ENCODE data around the gene FNIP2. TPM values are rescaled to one million over a fixed set of nuclear protein-coding genes. Genes with fewer than 3 reads are reported as not detected.
A peak's percentile ranks its signal among the peaks of the same experiment; 100 is the strongest.

The FNIP2 gene
- total and polyA plus RNA-seq, 9 of the 15 experiments (the other 6 are each of a cell fraction or from before 2014, with no cell fraction given), result 1.7 to 15.5 (median 8.3) TPM

DNA sequence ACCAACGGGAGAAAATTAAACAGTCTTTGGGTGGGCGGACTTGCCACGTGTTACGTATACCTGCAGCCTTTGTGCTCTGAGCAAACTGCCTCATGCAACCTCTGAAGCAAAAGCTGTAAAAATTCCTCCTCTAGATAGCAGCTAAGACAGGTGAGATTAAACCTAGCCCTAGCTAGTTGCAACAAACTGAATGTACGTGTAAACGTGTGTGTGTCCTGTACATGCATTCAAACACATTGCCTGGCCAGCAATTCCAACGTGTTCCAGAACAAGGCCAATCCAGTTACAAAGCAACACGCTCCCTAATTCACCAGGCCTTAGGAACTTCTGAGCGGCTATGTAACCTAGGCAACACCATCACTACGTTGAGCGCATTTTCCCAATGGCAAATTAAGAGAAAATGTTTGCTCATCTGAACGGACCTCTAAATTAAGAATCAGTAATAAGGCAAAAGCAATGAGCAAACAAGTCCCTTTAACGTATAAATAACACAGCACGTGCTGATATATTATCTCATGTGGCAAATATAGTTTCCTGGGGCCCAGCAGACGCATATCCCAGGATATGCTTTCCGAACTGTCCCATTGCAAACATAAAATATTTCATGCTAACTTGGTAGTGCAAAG lies 46.4 kb upstream of the FNIP2 start (continued):
- TF ChIP-seq, protein P1, sequence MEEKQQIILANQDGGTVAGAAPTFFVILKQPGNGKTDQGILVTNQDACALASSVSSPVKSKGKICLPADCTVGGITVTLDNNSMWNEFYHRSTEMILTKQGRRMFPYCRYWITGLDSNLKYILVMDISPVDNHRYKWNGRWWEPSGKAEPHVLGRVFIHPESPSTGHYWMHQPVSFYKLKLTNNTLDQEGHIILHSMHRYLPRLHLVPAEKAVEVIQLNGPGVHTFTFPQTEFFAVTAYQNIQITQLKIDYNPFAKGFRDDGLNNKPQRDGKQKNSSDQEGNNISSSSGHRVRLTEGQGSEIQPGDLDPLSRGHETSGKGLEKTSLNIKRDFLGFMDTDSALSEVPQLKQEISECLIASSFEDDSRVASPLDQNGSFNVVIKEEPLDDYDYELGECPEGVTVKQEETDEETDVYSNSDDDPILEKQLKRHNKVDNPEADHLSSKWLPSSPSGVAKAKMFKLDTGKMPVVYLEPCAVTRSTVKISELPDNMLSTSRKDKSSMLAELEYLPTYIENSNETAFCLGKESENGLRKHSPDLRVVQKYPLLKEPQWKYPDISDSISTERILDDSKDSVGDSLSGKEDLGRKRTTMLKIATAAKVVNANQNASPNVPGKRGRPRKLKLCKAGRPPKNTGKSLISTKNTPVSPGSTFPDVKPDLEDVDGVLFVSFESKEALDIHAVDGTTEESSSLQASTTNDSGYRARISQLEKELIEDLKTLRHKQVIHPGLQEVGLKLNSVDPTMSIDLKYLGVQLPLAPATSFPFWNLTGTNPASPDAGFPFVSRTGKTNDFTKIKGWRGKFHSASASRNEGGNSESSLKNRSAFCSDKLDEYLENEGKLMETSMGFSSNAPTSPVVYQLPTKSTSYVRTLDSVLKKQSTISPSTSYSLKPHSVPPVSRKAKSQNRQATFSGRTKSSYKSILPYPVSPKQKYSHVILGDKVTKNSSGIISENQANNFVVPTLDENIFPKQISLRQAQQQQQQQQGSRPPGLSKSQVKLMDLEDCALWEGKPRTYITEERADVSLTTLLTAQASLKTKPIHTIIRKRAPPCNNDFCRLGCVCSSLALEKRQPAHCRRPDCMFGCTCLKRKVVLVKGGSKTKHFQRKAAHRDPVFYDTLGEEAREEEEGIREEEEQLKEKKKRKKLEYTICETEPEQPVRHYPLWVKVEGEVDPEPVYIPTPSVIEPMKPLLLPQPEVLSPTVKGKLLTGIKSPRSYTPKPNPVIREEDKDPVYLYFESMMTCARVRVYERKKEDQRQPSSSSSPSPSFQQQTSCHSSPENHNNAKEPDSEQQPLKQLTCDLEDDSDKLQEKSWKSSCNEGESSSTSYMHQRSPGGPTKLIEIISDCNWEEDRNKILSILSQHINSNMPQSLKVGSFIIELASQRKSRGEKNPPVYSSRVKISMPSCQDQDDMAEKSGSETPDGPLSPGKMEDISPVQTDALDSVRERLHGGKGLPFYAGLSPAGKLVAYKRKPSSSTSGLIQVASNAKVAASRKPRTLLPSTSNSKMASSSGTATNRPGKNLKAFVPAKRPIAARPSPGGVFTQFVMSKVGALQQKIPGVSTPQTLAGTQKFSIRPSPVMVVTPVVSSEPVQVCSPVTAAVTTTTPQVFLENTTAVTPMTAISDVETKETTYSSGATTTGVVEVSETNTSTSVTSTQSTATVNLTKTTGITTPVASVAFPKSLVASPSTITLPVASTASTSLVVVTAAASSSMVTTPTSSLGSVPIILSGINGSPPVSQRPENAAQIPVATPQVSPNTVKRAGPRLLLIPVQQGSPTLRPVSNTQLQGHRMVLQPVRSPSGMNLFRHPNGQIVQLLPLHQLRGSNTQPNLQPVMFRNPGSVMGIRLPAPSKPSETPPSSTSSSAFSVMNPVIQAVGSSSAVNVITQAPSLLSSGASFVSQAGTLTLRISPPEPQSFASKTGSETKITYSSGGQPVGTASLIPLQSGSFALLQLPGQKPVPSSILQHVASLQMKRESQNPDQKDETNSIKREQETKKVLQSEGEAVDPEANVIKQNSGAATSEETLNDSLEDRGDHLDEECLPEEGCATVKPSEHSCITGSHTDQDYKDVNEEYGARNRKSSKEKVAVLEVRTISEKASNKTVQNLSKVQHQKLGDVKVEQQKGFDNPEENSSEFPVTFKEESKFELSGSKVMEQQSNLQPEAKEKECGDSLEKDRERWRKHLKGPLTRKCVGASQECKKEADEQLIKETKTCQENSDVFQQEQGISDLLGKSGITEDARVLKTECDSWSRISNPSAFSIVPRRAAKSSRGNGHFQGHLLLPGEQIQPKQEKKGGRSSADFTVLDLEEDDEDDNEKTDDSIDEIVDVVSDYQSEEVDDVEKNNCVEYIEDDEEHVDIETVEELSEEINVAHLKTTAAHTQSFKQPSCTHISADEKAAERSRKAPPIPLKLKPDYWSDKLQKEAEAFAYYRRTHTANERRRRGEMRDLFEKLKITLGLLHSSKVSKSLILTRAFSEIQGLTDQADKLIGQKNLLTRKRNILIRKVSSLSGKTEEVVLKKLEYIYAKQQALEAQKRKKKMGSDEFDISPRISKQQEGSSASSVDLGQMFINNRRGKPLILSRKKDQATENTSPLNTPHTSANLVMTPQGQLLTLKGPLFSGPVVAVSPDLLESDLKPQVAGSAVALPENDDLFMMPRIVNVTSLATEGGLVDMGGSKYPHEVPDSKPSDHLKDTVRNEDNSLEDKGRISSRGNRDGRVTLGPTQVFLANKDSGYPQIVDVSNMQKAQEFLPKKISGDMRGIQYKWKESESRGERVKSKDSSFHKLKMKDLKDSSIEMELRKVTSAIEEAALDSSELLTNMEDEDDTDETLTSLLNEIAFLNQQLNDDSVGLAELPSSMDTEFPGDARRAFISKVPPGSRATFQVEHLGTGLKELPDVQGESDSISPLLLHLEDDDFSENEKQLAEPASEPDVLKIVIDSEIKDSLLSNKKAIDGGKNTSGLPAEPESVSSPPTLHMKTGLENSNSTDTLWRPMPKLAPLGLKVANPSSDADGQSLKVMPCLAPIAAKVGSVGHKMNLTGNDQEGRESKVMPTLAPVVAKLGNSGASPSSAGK (IDR thresholded peaks at IDR 0.05), result peak; percentile 19; the same call in 1 of the 2 replicates
- TF ChIP-seq ERF (CRISPR knock-in tag; IDR thresholded peaks at IDR 0.05) (no peak), TEAD1 (CRISPR knock-in tag; IDR thresholded peaks at IDR 0.05) (no peak), RBM22 (IDR thresholded peaks at IDR 0.05; ENCODE audit: low read depth, low read length, poor library complexity, severe bottlenecking) (no peak), ZFX (CRISPR knock-in tag; IDR thresholded peaks at IDR 0.05) (peak; percentile 38; the same call in 1 of the 2 replicates)
- TF ChIP-seq, protein P2, sequence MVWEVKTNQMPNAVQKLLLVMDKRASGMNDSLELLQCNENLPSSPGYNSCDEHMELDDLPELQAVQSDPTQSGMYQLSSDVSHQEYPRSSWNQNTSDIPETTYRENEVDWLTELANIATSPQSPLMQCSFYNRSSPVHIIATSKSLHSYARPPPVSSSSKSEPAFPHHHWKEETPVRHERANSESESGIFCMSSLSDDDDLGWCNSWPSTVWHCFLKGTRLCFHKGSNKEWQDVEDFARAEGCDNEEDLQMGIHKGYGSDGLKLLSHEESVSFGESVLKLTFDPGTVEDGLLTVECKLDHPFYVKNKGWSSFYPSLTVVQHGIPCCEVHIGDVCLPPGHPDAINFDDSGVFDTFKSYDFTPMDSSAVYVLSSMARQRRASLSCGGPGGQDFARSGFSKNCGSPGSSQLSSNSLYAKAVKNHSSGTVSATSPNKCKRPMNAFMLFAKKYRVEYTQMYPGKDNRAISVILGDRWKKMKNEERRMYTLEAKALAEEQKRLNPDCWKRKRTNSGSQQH (CRISPR knock-in tag; IDR thresholded peaks at IDR 0.05), result no peak
- TF ChIP-seq, protein P3, sequence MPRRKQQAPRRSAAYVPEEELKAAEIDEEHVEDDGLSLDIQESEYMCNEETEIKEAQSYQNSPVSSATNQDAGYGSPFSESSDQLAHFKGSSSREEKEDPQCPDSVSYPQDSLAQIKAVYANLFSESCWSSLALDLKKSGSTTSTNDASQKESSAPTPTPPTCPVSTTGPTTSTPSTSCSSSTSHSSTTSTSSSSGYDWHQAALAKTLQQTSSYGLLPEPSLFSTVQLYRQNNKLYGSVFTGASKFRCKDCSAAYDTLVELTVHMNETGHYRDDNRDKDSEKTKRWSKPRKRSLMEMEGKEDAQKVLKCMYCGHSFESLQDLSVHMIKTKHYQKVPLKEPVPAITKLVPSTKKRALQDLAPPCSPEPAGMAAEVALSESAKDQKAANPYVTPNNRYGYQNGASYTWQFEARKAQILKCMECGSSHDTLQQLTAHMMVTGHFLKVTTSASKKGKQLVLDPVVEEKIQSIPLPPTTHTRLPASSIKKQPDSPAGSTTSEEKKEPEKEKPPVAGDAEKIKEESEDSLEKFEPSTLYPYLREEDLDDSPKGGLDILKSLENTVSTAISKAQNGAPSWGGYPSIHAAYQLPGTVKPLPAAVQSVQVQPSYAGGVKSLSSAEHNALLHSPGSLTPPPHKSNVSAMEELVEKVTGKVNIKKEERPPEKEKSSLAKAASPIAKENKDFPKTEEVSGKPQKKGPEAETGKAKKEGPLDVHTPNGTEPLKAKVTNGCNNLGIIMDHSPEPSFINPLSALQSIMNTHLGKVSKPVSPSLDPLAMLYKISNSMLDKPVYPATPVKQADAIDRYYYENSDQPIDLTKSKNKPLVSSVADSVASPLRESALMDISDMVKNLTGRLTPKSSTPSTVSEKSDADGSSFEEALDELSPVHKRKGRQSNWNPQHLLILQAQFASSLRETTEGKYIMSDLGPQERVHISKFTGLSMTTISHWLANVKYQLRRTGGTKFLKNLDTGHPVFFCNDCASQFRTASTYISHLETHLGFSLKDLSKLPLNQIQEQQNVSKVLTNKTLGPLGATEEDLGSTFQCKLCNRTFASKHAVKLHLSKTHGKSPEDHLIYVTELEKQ (CRISPR knock-in tag; IDR thresholded peaks at IDR 0.05), result no peak
- TF ChIP-seq, protein P4, sequence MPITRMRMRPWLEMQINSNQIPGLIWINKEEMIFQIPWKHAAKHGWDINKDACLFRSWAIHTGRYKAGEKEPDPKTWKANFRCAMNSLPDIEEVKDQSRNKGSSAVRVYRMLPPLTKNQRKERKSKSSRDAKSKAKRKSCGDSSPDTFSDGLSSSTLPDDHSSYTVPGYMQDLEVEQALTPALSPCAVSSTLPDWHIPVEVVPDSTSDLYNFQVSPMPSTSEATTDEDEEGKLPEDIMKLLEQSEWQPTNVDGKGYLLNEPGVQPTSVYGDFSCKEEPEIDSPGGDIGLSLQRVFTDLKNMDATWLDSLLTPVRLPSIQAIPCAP (CRISPR knock-in tag; IDR thresholded peaks at IDR 0.05; ENCODE audit: borderline replicate concordance), result no peak

All from K562 (cell line).